HEK293 (cell line): ENCODE results near the gene GMDS.

ENCODE experiments used
- CTCF ChIP-seq: fragments of 450-650 bp; formaldehyde crosslinking; IDR thresholded peaks from 2 replicates; pipeline ENCODE4 v1.5.1; 2016; ENCODE audit warnings: missing biosample characterization, missing genetic modification characterization
- ZNF174 ChIP-seq: fragments of 450-650 bp; formaldehyde crosslinking; IDR thresholded peaks from 2 replicates; pipeline ENCODE4 v1.5.0; 2017; ENCODE audit warnings: missing biosample characterization, mild to moderate bottlenecking, missing genetic modification characterization

- TF ChIP-seq CTCF: no peak
- no peak for TF ChIP-seq ZNF174
Measured at GRCh38 chr6:1759870-1760269, 485.5 kb downstream of the GMDS start.
